LNCAP (cell line): ENCODE measurements around the gene TOR1B.

Experiments
- CTCF ChIP-seq: fragments of 450-650 bp; IDR thresholded peaks from 2 replicates; pipeline ENCODE4 v1.5.1; 2017; ENCODE audit warnings: mild to moderate bottlenecking

TOR1B gene

GRCh38 chr9:129761901-129762369, 41.0 kb upstream of the TOR1B start:
- TF ChIP-seq CTCF: no peak

GRCh38 chr9:129762985-129763926, 39.7 kb upstream of the TOR1B start:
- TF ChIP-seq CTCF: no peak

- no peak for TF ChIP-seq CTCF
Observed at GRCh38 chr9:129765764-129766317, 37.1 kb upstream of the TOR1B start.

GRCh38 chr9:129768486-129768885, 34.5 kb upstream of the TOR1B start:
- TF ChIP-seq CTCF: no peak

- no peak for TF ChIP-seq CTCF
Observed at GRCh38 chr9:129769669-129770068, 33.3 kb upstream of the TOR1B start.

- TF ChIP-seq CTCF: no peak
Observed at GRCh38 chr9:129770741-129771140, 32.2 kb upstream of the TOR1B start.

- no peak for TF ChIP-seq CTCF
Observed at GRCh38 chr9:129773262-129774048, 29.5 kb upstream of the TOR1B start.
